Breast epithelium (tissue), 4 donors: ENCODE results near the gene MAPT. TPM values are rescaled to one million over a fixed set of nuclear protein-coding genes. Genes with fewer than 3 reads are reported as not detected.
A peak's percentile ranks its signal among the peaks of the same experiment; 100 is the strongest.

Experiments
- DNase-seq, 2 donors: peaks; one replicate each; pipeline ENCODE4 v3.0.0-alpha.2; 2019; ENCODE audit warnings: low spot score in 2 of 2
- H3K27ac ChIP-seq, 2 donors: fragments of 200-600 bp; sonication (generic) in 1 of 2; one replicate each; pipeline ENCODE4 v1.5.1; 2016 to 2019; ENCODE audit warnings: mild to moderate bottlenecking in 1 of 2
- H3K27me3 ChIP-seq, 2 donors: fragments of 200-600 bp; sonication (generic) in 1 of 2; one replicate each; pipeline versions ENCODE4 v1.5.1 to v1.6.0; 2017 to 2019; ENCODE audit warnings: control low read depth in 1 of 2, mild to moderate bottlenecking in 1 of 2
- H3K36me3 ChIP-seq: fragments of 200-600 bp; one replicate; pipeline ENCODE4 v1.5.1; 2019
- H3K4me1 ChIP-seq, 2 donors: fragments of 200-600 bp; sonication (generic); one replicate each; pipeline ENCODE4 v1.5.1; 2016 to 2019; ENCODE audit warnings: control low read depth in 1 of 2
- H3K4me3 ChIP-seq, 3 donors: fragments of 200-600 bp; sonication (generic); 1 replicate in 2 of 3; 2 replicates in 1 of 3; pipeline ENCODE4 v1.5.1; 2016 to 2019; ENCODE audit warnings: mild to moderate bottlenecking in 3 of 3, moderate library complexity in 2 of 3
- H3K9me3 ChIP-seq, 2 donors: fragments of 200-600 bp; sonication (generic) in 1 of 2; one replicate each; pipeline ENCODE4 v1.5.1; 2016 to 2019; ENCODE audit warnings: control low read depth in 1 of 2
- POLR2A ChIP-seq: fragments of 450-650 bp; IDR thresholded peaks from one replicate; pipeline ENCODE4 v1.6.1; 2016; ENCODE audit warnings: antibody characterized with exemption, mild to moderate bottlenecking, moderate library complexity
- POLR2AphosphoS5 ChIP-seq, 3 donors: sonication (generic); formaldehyde crosslinking; IDR thresholded peaks; one replicate each; pipeline ENCODE4 v1.6.1; 2017; ENCODE audit warnings: antibody characterized with exemption in 3 of 3
- intact Hi-C: fragments of 100-400 bp; cut with DNase I; formaldehyde crosslinking; loops from one replicate; pipeline ENCODE4 v1.15.1; 2023; ENCODE audit warnings: low total_unique reads
- total RNA-seq, 3 donors: library from RNA; depleted of rRNA; stranded (reverse); fragments of >200 nt; gene quantifications; one replicate each; pipeline ENCODE4 v1.1.0, GENCODE V29; 2016
- TF ChIP-seq, protein P1 (sequence below), 3 donors: fragments of 450-650 bp; IDR thresholded peaks; one replicate each; pipeline ENCODE4 v1.5.1; 2016 to 2017; ENCODE audit warnings: antibody characterized with exemption in 3 of 3, mild to moderate bottlenecking in 3 of 3, moderate library complexity in 3 of 3

The MAPT gene
- total RNA-seq, 3 donors from 2014 or later, result 9.9 to 15.1 (median 12.4) TPM

DNA sequence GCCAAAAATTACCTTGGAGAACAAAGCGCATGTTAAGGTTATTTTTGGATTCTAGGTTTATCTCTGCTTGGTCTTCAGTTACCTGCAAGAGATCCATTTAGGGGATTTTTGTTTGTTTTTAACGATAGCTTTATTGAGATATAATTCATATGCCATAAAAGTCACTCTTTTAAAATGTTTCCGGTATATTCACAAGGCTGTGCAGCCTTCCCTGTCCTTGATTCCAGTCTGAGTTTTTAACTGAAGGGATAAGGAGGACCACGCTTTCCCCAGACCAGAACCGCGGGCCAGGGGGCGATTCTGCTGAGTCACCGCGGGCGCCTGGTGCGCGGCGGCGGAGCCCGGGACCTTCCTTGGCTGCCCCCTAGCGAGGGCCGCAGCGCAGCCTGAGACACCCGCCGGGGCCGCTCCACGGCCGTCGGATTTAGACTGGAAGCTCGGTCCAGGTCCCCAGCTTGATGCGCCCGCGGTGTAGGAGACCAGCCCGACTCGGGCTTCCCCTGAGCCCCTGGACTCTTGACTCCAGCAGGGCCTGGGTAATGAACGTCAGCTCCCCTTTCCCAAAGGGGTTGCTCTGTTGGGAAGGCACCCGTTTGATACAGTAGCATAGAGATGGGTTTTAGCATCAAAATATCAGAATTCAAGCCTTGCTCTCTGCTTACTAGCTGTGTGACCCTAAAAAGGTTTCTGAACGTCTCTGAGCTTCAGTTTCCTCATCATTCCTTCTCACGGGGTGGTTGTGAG lies 54.7 kb downstream of the MAPT start:
- TF ChIP-seq POLR2A (no peak), POLR2AphosphoS5 (IDR thresholded peaks at IDR 0.05) (no peak)
- TF ChIP-seq, protein P1, sequence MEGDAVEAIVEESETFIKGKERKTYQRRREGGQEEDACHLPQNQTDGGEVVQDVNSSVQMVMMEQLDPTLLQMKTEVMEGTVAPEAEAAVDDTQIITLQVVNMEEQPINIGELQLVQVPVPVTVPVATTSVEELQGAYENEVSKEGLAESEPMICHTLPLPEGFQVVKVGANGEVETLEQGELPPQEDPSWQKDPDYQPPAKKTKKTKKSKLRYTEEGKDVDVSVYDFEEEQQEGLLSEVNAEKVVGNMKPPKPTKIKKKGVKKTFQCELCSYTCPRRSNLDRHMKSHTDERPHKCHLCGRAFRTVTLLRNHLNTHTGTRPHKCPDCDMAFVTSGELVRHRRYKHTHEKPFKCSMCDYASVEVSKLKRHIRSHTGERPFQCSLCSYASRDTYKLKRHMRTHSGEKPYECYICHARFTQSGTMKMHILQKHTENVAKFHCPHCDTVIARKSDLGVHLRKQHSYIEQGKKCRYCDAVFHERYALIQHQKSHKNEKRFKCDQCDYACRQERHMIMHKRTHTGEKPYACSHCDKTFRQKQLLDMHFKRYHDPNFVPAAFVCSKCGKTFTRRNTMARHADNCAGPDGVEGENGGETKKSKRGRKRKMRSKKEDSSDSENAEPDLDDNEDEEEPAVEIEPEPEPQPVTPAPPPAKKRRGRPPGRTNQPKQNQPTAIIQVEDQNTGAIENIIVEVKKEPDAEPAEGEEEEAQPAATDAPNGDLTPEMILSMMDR (IDR thresholded peaks at IDR 0.05), result peak; percentile 41 to 75 (median 69)
- intact Hi-C loops, result no loop called here
- H3K4me3 ChIP-seq, result peak overlapping the region in 2 of 3 donors; percentile 29 to 52
- peak; percentile 28 to 74 for DNase-seq
- H3K27me3 ChIP-seq, result no peaks in the 10 kb centered on the region
- H3K27ac ChIP-seq, result no peak overlapping the region
- H3K9me3 ChIP-seq, result no peaks in the 10 kb centered on the region
- no peaks in the 10 kb centered on the region for H3K36me3 ChIP-seq
- H3K4me1 ChIP-seq, result no peaks in the 10 kb centered on the region

DNA sequence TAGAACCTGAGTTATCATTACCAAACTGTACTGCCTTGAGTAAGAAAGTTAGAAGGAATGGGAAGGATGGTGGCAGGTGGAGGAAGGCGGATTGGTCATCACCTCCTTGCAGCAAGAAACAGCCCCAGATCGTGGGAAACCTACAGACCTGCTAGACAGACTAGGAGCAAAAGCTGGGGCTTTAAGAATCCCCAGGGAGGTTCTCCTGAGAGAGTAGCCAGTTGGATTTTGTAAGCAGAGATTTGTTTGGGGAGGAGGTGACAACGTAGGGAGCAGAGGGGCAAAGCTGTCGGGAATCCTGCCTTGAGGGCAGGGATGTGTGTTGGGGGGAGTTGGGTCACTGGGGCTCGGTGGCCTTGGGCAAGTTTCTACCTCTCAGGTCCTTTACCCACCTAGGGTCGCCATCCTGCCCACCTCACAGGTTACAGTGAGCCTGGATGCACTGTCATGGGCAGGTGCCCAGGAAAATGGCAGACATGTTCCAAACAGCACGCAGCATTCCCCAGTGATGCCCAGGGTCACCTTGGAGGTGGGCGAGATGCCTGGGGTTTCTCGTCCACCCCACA lies 55.5 kb downstream of the MAPT start:
- TF ChIP-seq, protein P1 (IDR thresholded peaks at IDR 0.05), result no peak
- no peak for TF ChIP-seq POLR2A
- no peak for TF ChIP-seq POLR2AphosphoS5 (IDR thresholded peaks at IDR 0.05)
- Histone ChIP-seq H3K4me1 (no peaks in the 10 kb centered on the region), H3K4me3 (no peak overlapping the region), H3K27ac (no peak overlapping the region), H3K27me3 (no peaks in the 10 kb centered on the region), H3K36me3 (no peaks in the 10 kb centered on the region), H3K9me3 (no peaks in the 10 kb centered on the region)
- DNase-seq, result peak in 1 of 2 donors; percentile 37
- intact Hi-C loops, result loop anchor here (5.0 kb wide), 1 partner anchor 1787 kb away; no protein-coding TSS in a partner anchor

DNA sequence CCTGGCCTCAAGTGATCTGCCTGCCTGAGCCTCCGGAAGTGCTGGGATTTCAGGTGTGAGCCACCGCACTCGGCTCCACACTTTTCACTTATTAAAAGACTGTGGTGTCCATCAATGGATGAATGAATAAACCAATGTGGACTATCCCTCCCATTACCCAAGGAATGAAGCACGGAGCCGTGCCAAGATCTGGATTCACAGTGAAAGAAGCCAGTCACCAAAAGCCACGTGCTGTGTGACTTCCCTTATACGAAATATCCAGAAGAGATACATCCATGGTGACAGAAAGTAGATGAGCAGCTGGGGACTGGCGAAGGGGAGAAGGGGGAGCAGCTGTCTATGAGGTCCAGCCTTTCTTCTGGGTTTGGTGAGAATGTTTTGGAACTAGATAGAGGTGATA lies 56.5 kb downstream of the MAPT start:
- Histone ChIP-seq H3K27me3 (no peaks in the 10 kb centered on the region), H3K27ac (no peak overlapping the region), H3K9me3 (no peaks in the 10 kb centered on the region), H3K4me3 (no peak overlapping the region), H3K36me3 (no peaks in the 10 kb centered on the region), H3K4me1 (no peaks in the 10 kb centered on the region)
- intact Hi-C loops, result loop anchor here (5.0 kb wide), 1 partner anchor 1786 kb away; no protein-coding TSS in a partner anchor
- TF ChIP-seq POLR2AphosphoS5 (IDR thresholded peaks at IDR 0.05) (no peak), POLR2A (no peak)
- TF ChIP-seq, protein P1 (IDR thresholded peaks at IDR 0.05), result no peak
- peak in 1 of 2 donors; percentile 31 for DNase-seq

DNA sequence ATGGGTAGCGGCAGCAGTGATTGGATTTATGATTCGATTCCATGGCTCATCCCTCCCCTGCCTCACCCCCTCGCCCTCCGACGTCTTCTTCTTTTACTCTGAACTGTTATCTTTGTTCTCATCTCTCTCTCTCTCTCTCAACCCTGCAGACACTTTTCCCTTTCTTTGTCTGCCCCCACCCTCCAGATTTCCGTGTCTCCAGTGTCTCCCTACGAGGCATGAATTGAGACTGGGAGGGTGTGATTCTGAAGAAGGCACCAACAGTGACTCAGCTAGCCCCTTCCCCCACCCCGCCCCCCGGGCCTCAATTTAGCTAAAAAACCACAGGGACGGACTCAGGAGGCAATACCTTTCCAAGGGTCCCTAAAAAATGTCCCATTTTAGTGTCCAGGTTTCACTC lies 57.0 kb downstream of the MAPT start:
- intact Hi-C loops, result loop anchor here (5.0 kb wide), 1 partner anchor 1786 kb away; no protein-coding TSS in a partner anchor
- TF ChIP-seq, protein P1 (IDR thresholded peaks at IDR 0.05), result no peak
- TF ChIP-seq POLR2A, result no peak
- no peak for TF ChIP-seq POLR2AphosphoS5 (IDR thresholded peaks at IDR 0.05)
- Histone ChIP-seq H3K9me3 (no peaks in the 10 kb centered on the region), H3K4me3 (no peak overlapping the region), H3K27ac (no peak overlapping the region), H3K4me1 (no peaks in the 10 kb centered on the region), H3K27me3 (no peaks in the 10 kb centered on the region), H3K36me3 (no peaks in the 10 kb centered on the region)
- peak in 1 of 2 donors; percentile 41 for DNase-seq

DNA sequence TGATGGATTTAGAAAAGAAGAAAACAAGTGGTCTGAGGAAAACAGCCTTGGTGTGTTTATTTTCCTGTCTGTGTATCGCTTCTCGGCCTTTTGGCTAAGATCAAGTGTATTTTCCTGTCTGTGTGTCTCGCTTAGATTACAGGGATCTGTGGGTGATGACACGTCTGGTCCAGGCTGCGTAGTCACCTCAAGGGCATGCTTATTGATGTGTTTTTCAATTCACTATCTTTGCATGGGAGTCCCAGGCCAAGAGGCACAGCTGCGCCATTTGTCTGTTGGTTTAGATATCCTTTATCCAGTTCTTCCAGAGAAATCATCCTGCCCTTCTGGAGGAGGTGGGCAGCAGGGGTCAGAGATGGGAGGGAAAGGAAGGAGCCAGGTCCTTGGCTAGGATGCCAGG lies 57.6 kb downstream of the MAPT start:
- H3K9me3 ChIP-seq, result no peaks in the 10 kb centered on the region
- TF ChIP-seq POLR2A, result no peak
- TF ChIP-seq, protein P1 (IDR thresholded peaks at IDR 0.05), result no peak
- no peak overlapping the region for H3K4me3 ChIP-seq
- intact Hi-C loops, result loop anchor here (5.0 kb wide), 1 partner anchor 1785 kb away; no protein-coding TSS in a partner anchor
- no peaks in the 10 kb centered on the region for H3K4me1 ChIP-seq
- H3K27ac ChIP-seq, result no peak overlapping the region
- no peaks in the 10 kb centered on the region for H3K27me3 ChIP-seq
- H3K36me3 ChIP-seq, result no peaks in the 10 kb centered on the region
- no peak for DNase-seq
